ENCODE measurements around the gene ZBTB24.

ZBTB24 gene

DNA sequence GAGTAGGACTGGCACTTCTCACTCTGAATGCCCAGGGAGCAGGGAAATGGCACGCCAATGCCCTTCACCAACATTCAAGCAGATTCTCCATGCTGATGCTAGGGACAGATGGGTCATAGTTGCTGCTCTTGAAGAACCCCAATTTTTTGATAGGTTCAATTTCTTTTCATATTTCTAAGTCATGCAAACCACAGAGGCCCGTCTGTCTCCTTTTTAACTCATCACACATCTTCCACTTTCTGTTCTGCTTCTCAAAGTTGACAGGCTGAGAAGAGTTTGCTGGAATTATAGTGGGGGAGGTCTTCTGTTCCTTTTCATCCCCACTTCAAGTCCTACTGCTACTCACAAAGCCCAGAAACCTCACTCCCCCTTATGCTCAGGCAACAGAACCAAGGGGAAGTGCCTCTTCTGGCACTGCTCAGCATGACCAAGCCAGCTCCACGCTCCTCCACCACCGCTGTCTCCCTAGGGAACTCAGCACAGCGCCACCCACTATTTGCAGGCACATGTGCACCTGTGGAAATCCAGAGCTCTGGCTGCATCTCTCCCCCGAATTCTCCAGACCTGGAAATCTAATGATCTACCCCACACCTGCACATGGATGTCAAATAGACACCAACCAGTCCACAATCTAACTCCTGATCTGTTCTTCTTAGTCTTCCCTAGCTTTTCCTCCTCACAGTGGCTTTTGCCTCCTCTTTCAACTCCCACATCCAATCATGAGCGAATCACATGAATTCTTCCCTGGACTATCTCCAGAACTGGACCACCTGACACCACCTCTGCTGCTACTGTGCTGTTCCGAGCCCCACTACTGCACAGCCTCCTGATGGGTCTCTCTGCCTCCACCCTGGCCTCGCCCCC, 10.7 kb downstream of the ZBTB24 start:
- DNase-seq (ENCODE audit: low read depth), result no peak
- no peak overlapping the region for H3K4me3 ChIP-seq (ENCODE audit: low read length)
- TF ChIP-seq, protein P1, sequence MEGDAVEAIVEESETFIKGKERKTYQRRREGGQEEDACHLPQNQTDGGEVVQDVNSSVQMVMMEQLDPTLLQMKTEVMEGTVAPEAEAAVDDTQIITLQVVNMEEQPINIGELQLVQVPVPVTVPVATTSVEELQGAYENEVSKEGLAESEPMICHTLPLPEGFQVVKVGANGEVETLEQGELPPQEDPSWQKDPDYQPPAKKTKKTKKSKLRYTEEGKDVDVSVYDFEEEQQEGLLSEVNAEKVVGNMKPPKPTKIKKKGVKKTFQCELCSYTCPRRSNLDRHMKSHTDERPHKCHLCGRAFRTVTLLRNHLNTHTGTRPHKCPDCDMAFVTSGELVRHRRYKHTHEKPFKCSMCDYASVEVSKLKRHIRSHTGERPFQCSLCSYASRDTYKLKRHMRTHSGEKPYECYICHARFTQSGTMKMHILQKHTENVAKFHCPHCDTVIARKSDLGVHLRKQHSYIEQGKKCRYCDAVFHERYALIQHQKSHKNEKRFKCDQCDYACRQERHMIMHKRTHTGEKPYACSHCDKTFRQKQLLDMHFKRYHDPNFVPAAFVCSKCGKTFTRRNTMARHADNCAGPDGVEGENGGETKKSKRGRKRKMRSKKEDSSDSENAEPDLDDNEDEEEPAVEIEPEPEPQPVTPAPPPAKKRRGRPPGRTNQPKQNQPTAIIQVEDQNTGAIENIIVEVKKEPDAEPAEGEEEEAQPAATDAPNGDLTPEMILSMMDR (conservative IDR thresholded peaks at IDR 0.05; ENCODE audit: low read depth, low read length), result no peak

DNA sequence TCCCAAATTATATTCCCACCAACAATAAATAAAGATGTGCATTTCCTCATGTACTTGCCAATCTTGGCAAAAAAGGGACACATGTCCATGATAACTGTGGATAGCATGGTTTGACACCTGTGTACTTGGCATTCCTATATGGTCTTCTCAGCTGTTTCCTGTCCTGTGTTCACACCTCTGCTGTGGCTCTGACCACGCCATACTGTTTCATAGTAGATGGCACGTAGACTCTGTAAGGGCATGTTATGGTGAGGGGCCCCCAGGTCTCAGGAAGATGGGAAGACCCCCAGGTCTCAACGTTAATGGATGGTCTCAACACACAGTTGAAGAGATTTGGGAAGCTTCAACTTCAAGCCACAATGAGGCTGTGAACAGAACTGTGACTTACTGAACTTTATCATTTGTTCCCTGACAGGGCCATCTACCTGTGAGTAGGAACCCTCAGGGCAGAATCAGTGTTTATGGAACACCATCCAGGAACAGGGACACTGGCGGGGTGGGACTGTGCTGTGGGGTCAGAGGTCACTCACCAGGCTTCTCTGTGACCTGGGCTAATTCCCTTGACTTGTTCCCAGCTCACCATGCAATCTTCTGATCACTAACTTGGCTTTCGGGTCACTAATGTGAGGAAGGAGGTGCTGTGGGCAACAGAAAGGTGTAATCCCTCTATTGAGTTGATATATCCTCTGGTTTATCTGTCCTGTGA, 11.8 kb downstream of the ZBTB24 start:
- DNase-seq (ENCODE audit: low read depth), result no peak
- TF ChIP-seq, protein P1 (conservative IDR thresholded peaks at IDR 0.05; ENCODE audit: low read depth, low read length), result no peak
- H3K4me3 ChIP-seq (ENCODE audit: low read length), result no peak overlapping the region

DNA sequence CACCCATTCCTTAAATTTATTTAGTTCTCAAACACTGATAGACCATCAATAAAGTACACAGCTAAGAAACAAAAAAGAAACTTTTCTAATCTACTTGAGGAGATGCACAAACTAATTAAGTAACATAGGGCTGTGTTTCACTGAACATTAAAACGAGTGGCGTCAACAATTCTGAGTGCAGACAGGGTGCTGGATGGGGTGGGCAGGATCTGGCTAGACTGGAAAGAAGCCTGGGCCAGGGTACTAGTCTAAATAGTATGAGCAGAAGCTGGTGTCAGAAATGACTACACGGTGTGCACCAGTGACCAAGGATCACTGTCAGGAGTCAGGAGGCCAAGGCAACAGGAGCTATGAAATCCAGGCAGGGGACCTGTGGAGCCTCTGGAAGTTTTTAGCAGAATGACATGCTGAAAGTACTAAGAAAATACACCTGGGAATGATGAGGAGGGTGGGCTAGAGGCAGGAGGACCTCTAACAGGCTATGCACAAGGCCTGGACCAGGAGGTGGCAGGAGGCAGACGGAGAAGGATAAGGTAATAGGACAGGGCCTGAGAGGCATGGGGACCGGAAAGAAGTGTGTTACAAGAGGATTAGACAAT, 13.3 kb downstream of the ZBTB24 start:
- no peak for DNase-seq (ENCODE audit: low read depth)
- TF ChIP-seq, protein P1 (conservative IDR thresholded peaks at IDR 0.05; ENCODE audit: low read depth, low read length), result no peak
- no peak overlapping the region for H3K4me3 ChIP-seq (ENCODE audit: low read length)

DNA sequence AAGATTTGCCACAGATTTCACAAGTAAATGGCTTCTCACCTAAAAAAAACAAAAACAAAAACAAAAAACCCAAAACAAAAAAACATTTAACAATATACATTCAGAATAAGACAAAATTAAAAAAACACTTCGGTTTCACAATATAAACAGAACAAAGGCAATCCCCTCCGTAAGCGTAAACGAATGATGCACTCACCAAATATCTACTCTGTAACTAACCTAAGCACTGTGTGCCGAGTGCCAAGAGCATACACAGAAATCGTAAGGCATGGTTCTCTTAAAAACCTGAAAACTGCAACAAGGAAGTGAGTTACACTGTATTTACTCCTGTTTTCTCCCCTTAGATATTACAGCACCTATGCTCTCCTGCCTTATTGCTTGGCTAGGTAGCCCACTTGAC, 15.3 kb downstream of the ZBTB24 start:
- TF ChIP-seq, protein P1 (conservative IDR thresholded peaks at IDR 0.05; ENCODE audit: low read depth, low read length), result no peak
- H3K4me3 ChIP-seq (ENCODE audit: low read length), result no peak overlapping the region
- DNase-seq (ENCODE audit: low read depth), result no peak

DNA sequence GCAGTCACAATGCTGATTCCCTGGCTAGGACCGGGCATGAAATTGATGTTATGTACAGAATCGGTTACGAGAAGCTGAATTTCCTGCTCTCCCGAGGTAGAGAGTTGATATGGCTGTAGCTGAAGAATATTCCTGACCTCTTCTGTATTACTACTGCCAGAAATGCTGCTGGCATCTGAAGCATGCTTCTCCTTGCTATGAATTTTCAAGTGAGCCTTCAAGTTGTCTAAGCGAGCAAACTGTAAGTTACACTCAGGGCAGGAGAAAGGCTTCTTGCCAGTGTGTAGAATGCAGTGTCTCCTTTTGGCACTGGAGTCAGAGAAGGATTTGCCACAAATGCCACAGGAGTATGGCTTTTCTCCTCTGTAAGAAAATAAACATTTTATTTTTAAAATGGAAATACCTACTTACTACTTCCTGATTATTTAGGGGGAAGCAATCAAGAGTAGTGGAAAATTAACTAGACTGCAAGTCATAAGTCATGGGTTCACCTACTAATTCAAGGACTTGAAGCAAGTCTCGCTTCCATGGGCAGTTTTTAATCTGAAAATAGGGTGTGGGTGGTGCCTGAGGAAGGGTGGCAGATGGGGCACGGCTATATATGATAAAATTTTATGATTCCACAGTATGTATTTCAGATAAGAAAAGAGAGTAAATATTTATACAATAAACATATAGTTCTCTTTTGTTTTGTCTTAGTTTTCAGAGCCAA, 16.7 kb downstream of the ZBTB24 start:
- TF ChIP-seq, protein P1 (conservative IDR thresholded peaks at IDR 0.05; ENCODE audit: low read depth, low read length), result no peak
- no peak overlapping the region for H3K4me3 ChIP-seq (ENCODE audit: low read length)
- DNase-seq (ENCODE audit: low read depth), result no peak

DNA sequence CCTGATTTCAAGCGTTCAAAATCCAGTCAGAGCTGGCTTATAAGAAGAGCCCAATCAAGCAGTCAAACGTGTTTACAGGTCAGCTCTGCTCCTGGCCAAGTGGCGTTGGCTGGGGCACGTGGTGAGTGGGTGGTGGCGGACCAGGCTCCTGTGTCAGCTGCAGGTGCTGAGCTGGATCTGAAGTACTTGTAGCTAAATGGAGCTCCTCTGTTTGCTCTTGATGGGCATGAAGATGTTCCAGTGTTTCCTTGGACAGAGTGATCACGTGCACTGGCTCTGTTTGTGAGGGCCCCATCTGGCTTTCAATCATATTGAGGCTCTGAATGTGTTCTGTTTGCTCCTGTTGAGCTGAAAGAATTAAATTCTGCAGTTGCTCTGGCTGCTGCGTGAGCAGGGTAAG, 17.2 kb downstream of the ZBTB24 start:
- H3K4me3 ChIP-seq (ENCODE audit: low read length), result no peak overlapping the region
- no peak for DNase-seq (ENCODE audit: low read depth)
- TF ChIP-seq, protein P1 (conservative IDR thresholded peaks at IDR 0.05; ENCODE audit: low read depth, low read length), result no peak
